ENCODE measurements around the gene NELFB. TPM values are rescaled to one million over a fixed set of nuclear protein-coding genes. Genes with fewer than 3 reads are reported as not detected.

The NELFB gene
- total and polyA plus RNA-seq, 2 of the 4 experiments (the other 2 are of a cell fraction) = 36.9 to 66.0 TPM

DNA sequence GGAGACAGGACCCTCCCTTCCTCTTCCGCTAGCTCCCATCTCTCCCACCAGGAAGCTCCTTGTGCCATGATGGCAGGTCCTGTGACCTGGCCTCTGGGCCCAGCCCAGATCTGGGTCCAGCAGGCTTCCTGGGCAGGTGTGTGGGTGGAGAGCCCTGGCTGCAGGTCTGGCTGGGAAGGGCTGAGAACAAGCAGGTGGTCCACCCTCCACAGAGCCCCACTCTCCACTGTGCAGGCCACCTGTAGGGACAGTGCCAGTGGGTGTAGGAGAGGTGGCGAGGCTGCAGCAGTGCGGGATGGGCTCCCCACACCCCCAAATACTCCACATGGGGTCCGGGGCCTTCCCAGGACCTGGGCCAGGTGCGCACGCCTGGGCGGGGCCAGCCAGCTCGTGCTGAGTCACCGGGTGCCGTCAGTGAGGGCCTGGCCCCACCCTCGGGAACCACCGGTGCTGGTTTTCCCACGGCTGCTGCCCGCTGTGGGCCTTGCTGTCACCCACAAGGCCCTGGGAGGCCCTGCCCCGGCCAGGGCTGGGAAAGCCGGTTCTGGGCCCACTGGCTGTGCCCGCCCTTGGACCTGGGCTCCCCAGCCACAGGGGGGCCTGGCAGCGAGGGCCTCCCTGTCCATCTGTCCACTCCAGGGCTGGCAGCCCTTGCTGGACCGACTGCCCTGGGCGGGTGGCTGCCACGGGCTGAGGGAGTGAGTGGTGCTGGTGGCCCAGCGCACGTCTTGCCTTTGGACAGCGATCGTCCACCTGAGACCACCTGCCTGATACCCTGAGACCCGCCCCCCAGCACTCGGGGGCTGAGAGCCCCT is 56.3 kb downstream of the NELFB start:
- no peaks in the 10 kb centered on the region for H4K20me1 ChIP-seq (ENCODE audit: insufficient read depth, low read length)
- H2BK120ac ChIP-seq (ENCODE audit: low read depth, low read length) = no peak overlapping the region
- H3K23ac ChIP-seq (ENCODE audit: low read depth, low read length) = no peak overlapping the region
- no peak overlapping the region for H3K4ac ChIP-seq (ENCODE audit: low read depth, low read length)
- H3K36me3 ChIP-seq (ENCODE audit: control insufficient read depth, insufficient read depth, low read length) = no peaks in the 10 kb centered on the region
- no peak overlapping the region for H3K56ac ChIP-seq (ENCODE audit: extremely low read depth, insufficient read depth, low read length)
- in situ Hi-C loops (cut with MboI; ENCODE audit: low sequenced_read_pairs) = no loop called here
- TF ChIP-seq, protein P1, sequence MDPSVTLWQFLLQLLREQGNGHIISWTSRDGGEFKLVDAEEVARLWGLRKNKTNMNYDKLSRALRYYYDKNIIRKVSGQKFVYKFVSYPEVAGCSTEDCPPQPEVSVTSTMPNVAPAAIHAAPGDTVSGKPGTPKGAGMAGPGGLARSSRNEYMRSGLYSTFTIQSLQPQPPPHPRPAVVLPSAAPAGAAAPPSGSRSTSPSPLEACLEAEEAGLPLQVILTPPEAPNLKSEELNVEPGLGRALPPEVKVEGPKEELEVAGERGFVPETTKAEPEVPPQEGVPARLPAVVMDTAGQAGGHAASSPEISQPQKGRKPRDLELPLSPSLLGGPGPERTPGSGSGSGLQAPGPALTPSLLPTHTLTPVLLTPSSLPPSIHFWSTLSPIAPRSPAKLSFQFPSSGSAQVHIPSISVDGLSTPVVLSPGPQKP (IDR thresholded peaks at IDR 0.05; ENCODE audit: borderline replicate concordance, low read depth, low read length) = no peak
- TF ChIP-seq MAZ (IDR thresholded peaks at IDR 0.05; ENCODE audit: borderline replicate concordance, low read depth, low read length) (peak; percentile 27; the same call in 1 of the 2 replicates), FOS (IDR thresholded peaks at IDR 0.05; ENCODE audit: low read depth, low read length) (no peak)
- H3K9me3 ChIP-seq (ENCODE audit: control insufficient read depth, insufficient read depth, low read length) = no peaks in the 10 kb centered on the region
- intact Hi-C loops (cut with micrococcal nuclease) = no loop called here
- H4K8ac ChIP-seq (ENCODE audit: low read depth in 2 of 2, low read length in 2 of 2) = no peak overlapping the region
- H2AFZ ChIP-seq (replicated peaks; ENCODE audit: low read length, poor library complexity) = no peak overlapping the region
- no peak overlapping the region for H3K4me2 ChIP-seq (ENCODE audit: low read depth, low read length)
- no peak overlapping the region for H3K14ac ChIP-seq (replicated peaks; ENCODE audit: low read depth, low read length)
- DNase-seq = peak; percentile 33
- no peaks in the 10 kb centered on the region for H3K79me1 ChIP-seq (ENCODE audit: low read depth in 1 of 2, low read length in 2 of 2)
- H3K9me1 ChIP-seq (ENCODE audit: insufficient read depth, low read length) = no peaks in the 10 kb centered on the region
- no peak overlapping the region for H4K91ac ChIP-seq (ENCODE audit: insufficient read depth, low read depth, low read length)
- H3K27ac ChIP-seq (ENCODE audit: insufficient read depth, low read length) = no peak overlapping the region
- ATAC-seq (ENCODE audit: low read depth) = no peak
- H2BK15ac ChIP-seq (ENCODE audit: low read depth, low read length) = no peak overlapping the region
- H2BK5ac ChIP-seq (ENCODE audit: low read depth, low read length, poor library complexity, severe bottlenecking) = no peak overlapping the region
- no peak overlapping the region for H2AK9ac ChIP-seq (replicated peaks; ENCODE audit: low read depth, low read length, poor library complexity)
- H3K4me3 ChIP-seq (ENCODE audit: insufficient read depth, low read depth, low read length) = no peak overlapping the region
- no peak overlapping the region for H4K5ac ChIP-seq (ENCODE audit: low read depth, low read length)
- dilution Hi-C loops (cut with HindIII; ENCODE audit: low sequenced_read_pairs, unreplicated experiment) = no loop called here
- 0 out of 2 replicates have a peak, but pooled peaks cover 2% of the 10 kb centered on the region for H3K4me1 ChIP-seq (ENCODE audit: control insufficient read depth, insufficient read depth, low read length)
- 51% methylated on average over 11 of the region's 27 CpGs; no CpG with 5 or more reads in 1 of the 2 experiments for WGBS, 2 experiments (ENCODE audit: extremely low coverage in 2 of 2, insufficient read length in 1 of 2)
- no TSS peak for BruUV-seq (replicated peaks)
- no peak overlapping the region for H3K18ac ChIP-seq (ENCODE audit: low read depth, low read length)
- ChIA-PET CTCF (no interaction called here), POLR2A (ENCODE audit: unreplicated experiment) (no interaction called here)
- H3K27me3 ChIP-seq (ENCODE audit: control insufficient read depth, insufficient read depth, low read length) = peaks cover 4% of the 10 kb centered on the region; the same call in 1 of the 2 replicates
- H3K9ac ChIP-seq (ENCODE audit: low read depth, low read length) = no peak overlapping the region
- no peak overlapping the region for H2BK20ac ChIP-seq (ENCODE audit: low read depth, low read length)
- no peak overlapping the region for H2AK5ac ChIP-seq (ENCODE audit: low read depth, low read length)

Data from IMR-90 (cell line).